HG03565 (cell line): ENCODE measurements around the gene EOLA1.
"Not testable (repeated sequence)": the region's sequence is repeated elsewhere in the genome, so short reads cannot be mapped to it uniquely, and the experiment has no call there.

Experiments used
- ATAC-seq: cut with Tn5 transposase; IDR thresholded peaks from one replicate; pipeline ENCODE4 v1.9.1; 2021; ENCODE audit warnings: mild to moderate bottlenecking, moderate library complexity; ENCODE audit not compliant: unreplicated experiment

EOLA1 gene

GRCh38 chrX:149595214-149595613, 54.4 kb downstream of the EOLA1 start, which contains the start of gene HSFX2:
Gene HSFX2 (minus strand): TSS chrX:149595314. CDS start chrX:149594700, 614 bp downstream.
- not testable (repeated sequence) for ATAC-seq

GRCh38 chrX:149595943-149596342, 55.1 kb downstream of the EOLA1 start:
- not testable (repeated sequence) for ATAC-seq
